Cortex of kidney (tissue), 1 donor: ENCODE results near the gene ADGRF5.

ENCODE experiments used
- DNase-seq: peaks from one replicate; lab custom pipeline; 2025; lab: John Stamatoyannopoulos, UW

Gene ADGRF5

GRCh38 chr6:46930331-46930730 lies 8.6 kb upstream of the ADGRF5 start:
- DNase-seq = no peak

- no peak for DNase-seq
Observed at GRCh38 chr6:46927066-46927465, 5.3 kb upstream of the ADGRF5 start.

GRCh38 chr6:46926481-46926880 lies 4.7 kb upstream of the ADGRF5 start:
- DNase-seq = no peak

GRCh38 chr6:46925563-46926253 lies 4.0 kb upstream of the ADGRF5 start:
- no peak for DNase-seq

- no peak for DNase-seq
Observed at GRCh38 chr6:46923476-46923875, 1.7 kb upstream of the ADGRF5 start.

GRCh38 chr6:46921059-46921458 lies 679 bp downstream of the ADGRF5 start:
- DNase-seq = no peak

GRCh38 chr6:46918806-46919205 lies 2.9 kb downstream of the ADGRF5 start:
- no peak for DNase-seq

- DNase-seq = no peak
Observed at GRCh38 chr6:46917002-46917545, 4.7 kb downstream of the ADGRF5 start.

GRCh38 chr6:46915866-46916265 lies 5.9 kb downstream of the ADGRF5 start:
- no peak for DNase-seq

GRCh38 chr6:46915380-46915779 lies 6.4 kb downstream of the ADGRF5 start:
- no peak for DNase-seq

GRCh38 chr6:46914279-46914810 lies 7.4 kb downstream of the ADGRF5 start:
- DNase-seq = no peak

- no peak for DNase-seq
Observed at GRCh38 chr6:46909371-46909770, 12.4 kb downstream of the ADGRF5 start.

- no peak for DNase-seq
Observed at GRCh38 chr6:46906776-46907175, 15.0 kb downstream of the ADGRF5 start.

- no peak for DNase-seq
Observed at GRCh38 chr6:46904117-46904516, 17.6 kb downstream of the ADGRF5 start.

GRCh38 chr6:46903175-46903574 lies 18.6 kb downstream of the ADGRF5 start:
- DNase-seq = no peak

- DNase-seq = no peak
Observed at GRCh38 chr6:46901882-46902314, 19.8 kb downstream of the ADGRF5 start.

GRCh38 chr6:46900266-46900665 lies 21.5 kb downstream of the ADGRF5 start:
- DNase-seq = no peak

GRCh38 chr6:46899659-46900058 lies 22.1 kb downstream of the ADGRF5 start:
- DNase-seq = no peak

GRCh38 chr6:46898006-46898405 lies 23.7 kb downstream of the ADGRF5 start:
- DNase-seq = no peak

GRCh38 chr6:46896871-46897270 lies 24.9 kb downstream of the ADGRF5 start:
- DNase-seq = no peak

- no peak for DNase-seq
Observed at GRCh38 chr6:46895930-46896329, 25.8 kb downstream of the ADGRF5 start.

GRCh38 chr6:46894433-46894832 lies 27.3 kb downstream of the ADGRF5 start:
- DNase-seq = no peak

GRCh38 chr6:46893648-46894047 lies 28.1 kb downstream of the ADGRF5 start:
- DNase-seq = no peak
